Testis (tissue), 2 donors: ENCODE measurements around the gene INTS3.

Experiments
- CTCF ChIP-seq, 3 experiments: fragments of 450-650 bp in 2 of 3; fragments of 200-600 bp in 1 of 3; sonication (generic) in 1 of 3; IDR thresholded peaks; one replicate each; pipeline ENCODE4 v1.5.1; 2016 to 2019; ENCODE audit warnings: antibody characterized with exemption in 3 of 3, mild to moderate bottlenecking in 2 of 3, moderate library complexity in 1 of 3
- POLR2A ChIP-seq: fragments of 450-650 bp; IDR thresholded peaks from one replicate; pipeline ENCODE4 v1.6.1; 2017; ENCODE audit warnings: antibody characterized with exemption, mild to moderate bottlenecking, moderate library complexity

- TF ChIP-seq CTCF (IDR thresholded peaks at IDR 0.05) (no peak), POLR2A (no peak)
Observed at GRCh38 chr1:153799016-153799415, 71.2 kb downstream of the INTS3 start.
